HK-2 (cell line): ENCODE measurements around the gene UTP4.

ENCODE experiments used
- DNase-seq: peaks from one replicate; pipeline ENCODE4 v3.0.0-alpha.2; 2018; ENCODE audit not compliant: unreplicated experiment

The UTP4 gene

GRCh38 chr16:69132424-69133252, at the start of gene UTP4, which contains the start of gene CHTF8:
Gene UTP4 (plus strand): TSS chr16:69132649. CDS start chr16:69133460, 811 bp downstream.
Gene CHTF8 (minus strand): TSS chr16:69132588. CDS start chr16:69121458, 11,130 bp downstream.
- DNase-seq = peak; percentile 84

- DNase-seq = no peak
These were observed 49.0 kb upstream of the UTP4 start for GRCh38 chr16:69083306-69083941.

- DNase-seq = no peak
These were observed 48.2 kb upstream of the UTP4 start for GRCh38 chr16:69084289-69084688.

GRCh38 chr16:69085032-69085695, 47.3 kb upstream of the UTP4 start:
- no peak for DNase-seq

GRCh38 chr16:69087161-69087581, 45.3 kb upstream of the UTP4 start:
- DNase-seq = no peak

- DNase-seq = no peak
These were observed 43.8 kb upstream of the UTP4 start for GRCh38 chr16:69088684-69089083.

- DNase-seq = peak; percentile 59
These were observed 43.1 kb upstream of the UTP4 start for GRCh38 chr16:69089091-69089910.

GRCh38 chr16:69093974-69094373, 38.5 kb upstream of the UTP4 start:
- DNase-seq = no peak

GRCh38 chr16:69094501-69094900, 37.9 kb upstream of the UTP4 start:
- DNase-seq = no peak

GRCh38 chr16:69095193-69095592, 37.3 kb upstream of the UTP4 start:
- no peak for DNase-seq

- DNase-seq = peak; percentile 44
These were observed 32.3 kb upstream of the UTP4 start for GRCh38 chr16:69100071-69100691.

- peak; percentile 80 for DNase-seq
These were observed 26.7 kb upstream of the UTP4 start, which contains the start of gene HAS3 for GRCh38 chr16:69105501-69106361. Gene HAS3 (plus strand): TSS chr16:69105653. CDS start chr16:69109396, 3,743 bp downstream.

GRCh38 chr16:69106491-69107315, 25.7 kb upstream of the UTP4 start:
- no peak for DNase-seq

- peak; percentile 61 for DNase-seq
These were observed 25.0 kb upstream of the UTP4 start for GRCh38 chr16:69107316-69107962.

GRCh38 chr16:69108064-69108904, 24.2 kb upstream of the UTP4 start:
- no peak for DNase-seq

GRCh38 chr16:69108905-69109252, 23.6 kb upstream of the UTP4 start:
- DNase-seq = no peak

- DNase-seq = no peak
These were observed 22.8 kb upstream of the UTP4 start for GRCh38 chr16:69109486-69110270.
